NCI-H146 (cell line): Measurements from ENCODE around the gene SGCE.

ENCODE experiments used
- DNase-seq: peaks from one replicate; lab custom pipeline; 2025; lab: John Stamatoyannopoulos, UW

SGCE gene

DNA sequence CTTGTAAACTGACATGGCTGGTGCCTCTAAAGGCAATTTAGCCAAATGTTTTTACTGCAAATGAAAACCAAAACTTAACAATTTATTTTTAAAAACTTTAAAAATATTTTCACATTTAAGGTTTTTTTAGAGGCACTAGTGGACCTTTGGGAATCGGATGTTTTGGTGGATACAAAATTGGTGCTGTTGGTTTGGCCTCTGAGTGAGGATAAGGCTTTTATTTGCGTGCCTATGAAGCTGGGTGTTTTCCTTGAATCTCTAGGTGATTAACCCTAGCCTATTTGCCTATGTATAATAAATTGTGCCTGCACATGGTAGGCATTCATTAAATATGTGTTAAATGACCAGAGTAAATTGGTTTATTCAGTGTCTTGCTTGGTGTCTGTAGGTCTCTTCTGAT lies 2.9 kb upstream of the SGCE start:
- no peak for DNase-seq

DNA sequence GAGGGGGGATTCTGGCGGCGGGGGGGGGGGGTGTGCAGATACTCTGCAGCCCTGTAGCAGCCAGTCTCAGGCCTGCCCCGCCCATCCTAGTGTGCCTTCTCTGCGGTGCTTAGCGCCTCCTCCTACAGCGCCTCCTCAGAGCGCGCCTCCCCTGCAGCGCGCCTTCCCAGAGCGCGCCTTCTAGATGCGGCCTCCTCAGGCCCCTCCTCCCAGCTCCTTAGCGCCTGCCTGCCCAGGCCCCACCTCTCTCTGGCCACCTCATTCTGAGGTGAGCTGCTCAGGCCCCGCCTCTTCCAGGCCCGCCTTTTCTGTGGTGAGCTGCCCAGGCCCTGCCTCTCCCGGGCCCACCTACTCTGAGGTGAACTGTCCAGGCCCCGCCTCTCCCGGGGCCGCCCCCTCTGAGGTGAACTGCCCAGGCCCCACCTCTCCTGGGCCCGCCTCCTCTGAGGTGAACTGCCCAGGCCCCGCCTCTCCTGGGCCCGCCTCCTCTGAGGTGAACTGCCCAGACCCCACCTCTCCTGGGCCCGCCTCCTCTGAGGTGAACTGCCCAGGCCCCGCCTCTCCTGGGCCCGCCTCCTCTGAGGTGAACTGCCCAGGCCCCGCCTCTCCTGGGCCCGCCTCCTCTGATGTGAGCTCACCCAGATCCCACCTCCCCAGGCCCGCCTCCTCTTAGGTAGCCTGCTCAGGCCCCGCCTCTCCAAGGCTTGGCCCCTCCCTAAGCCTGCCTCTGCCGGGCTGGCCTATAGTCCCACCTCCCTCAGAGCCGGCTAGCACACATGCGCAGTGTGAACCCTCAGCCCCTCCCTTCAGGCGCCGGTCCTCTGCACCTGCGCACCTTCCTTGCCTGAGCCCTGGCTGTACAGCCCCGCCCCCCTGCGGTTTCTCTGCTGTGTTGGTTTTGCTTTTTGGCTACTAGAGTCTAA lies 2.1 kb upstream of the SGCE start:
- peak; percentile 98 for DNase-seq

DNA sequence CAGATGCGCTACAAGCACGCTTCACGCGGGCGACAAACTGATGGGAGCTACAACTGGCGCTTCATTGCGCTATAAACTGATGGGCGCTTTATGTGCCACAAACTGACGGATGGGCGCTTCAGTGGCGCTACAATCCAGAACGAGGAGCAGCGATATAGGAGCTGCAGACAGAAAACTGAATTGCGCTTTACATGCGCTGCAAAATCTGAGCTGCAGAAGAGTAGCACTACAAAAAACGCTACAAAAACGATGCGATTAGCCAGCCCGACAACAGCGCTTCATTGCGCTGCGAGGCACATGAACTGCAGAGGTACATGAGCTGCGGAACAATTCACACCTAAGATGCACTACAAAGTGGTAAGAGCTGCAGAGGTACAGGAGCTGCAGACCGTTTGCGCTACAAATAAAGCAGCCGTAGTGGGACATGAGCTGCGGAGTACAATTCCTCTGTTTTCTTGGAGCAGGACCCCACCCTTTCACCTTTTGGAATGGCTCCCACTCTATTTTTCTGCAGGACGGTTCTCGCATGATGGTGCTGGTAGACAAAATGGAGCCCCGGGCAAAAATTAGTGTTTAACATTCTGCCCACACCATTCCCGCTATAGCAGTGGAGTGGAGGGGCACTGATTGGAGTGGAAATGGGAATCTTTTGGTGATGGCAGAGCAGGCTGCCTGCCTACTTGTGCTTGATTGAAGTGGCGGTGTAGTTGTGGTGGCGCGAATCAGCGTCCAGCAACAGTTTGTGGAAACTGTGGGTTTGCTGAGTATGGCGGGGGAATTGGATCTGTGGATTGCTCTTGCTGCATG lies 1.2 kb upstream of the SGCE start:
- peak; percentile 69 for DNase-seq

DNA sequence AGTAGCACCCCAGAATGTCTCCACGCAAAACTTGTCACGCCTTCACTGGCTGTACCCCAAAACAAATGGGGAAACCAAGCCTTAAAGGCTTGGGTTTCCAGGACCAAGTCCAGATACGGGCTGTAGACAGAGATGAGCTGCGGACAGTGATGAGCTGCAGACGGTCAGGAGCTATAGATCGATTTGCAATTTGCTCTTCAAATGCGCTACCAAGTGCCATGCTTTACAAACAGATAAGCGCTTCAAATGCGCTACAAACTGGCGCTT lies 658 bp upstream of the SGCE start:
- DNase-seq, result no peak

DNA sequence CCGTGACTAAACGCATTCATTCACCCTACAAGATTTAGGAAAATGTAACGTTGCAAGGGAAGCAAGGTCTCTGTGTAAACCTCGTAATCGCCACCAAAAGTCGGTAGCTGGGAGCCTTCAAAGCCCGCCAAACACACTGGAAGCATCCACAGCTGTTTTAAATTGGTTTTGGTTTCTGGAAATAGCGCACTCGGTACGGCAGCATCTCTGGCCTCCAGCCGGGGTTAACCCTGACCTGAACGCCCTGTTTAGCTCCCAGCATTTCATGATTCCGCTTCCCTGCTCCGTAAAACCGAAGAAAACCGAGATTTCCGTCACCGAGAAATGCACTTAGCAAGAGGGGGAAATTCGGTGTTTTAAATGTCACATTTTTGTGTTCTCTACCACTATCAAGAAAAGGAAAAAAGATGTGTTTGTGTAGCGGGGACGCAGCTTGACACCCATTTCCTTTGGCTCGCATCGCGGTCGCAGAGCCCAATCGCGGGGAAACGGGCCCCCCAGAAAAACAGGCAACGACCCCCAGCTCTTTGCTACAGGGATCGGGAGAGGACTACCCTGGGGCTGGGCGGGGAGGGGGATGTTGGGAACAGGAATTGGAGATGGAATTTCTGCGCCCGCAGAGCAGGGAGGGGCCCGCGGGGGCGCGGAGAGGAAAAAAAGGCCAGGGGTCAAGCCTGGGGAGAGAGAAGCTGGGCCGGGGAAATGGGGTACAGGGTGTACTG lies 646 bp downstream of the SGCE start:
- peak; percentile 38 for DNase-seq

DNA sequence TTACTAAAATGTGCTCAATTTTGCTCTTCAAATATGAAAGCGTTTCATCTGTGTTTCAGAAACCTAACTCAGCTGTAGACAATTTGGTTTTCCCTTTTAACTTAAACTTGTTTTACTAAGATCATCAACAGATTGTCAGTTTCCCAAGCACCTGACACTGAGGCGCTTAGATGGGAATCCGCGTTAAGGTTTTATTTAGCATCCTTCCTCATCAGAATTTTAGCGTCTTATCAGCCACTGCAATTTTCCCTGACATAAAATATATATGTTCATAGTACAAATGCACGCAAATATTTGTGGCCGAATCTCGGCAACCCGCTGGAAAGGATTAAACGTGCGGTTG lies 1.2 kb downstream of the SGCE start:
- DNase-seq, result no peak

DNA sequence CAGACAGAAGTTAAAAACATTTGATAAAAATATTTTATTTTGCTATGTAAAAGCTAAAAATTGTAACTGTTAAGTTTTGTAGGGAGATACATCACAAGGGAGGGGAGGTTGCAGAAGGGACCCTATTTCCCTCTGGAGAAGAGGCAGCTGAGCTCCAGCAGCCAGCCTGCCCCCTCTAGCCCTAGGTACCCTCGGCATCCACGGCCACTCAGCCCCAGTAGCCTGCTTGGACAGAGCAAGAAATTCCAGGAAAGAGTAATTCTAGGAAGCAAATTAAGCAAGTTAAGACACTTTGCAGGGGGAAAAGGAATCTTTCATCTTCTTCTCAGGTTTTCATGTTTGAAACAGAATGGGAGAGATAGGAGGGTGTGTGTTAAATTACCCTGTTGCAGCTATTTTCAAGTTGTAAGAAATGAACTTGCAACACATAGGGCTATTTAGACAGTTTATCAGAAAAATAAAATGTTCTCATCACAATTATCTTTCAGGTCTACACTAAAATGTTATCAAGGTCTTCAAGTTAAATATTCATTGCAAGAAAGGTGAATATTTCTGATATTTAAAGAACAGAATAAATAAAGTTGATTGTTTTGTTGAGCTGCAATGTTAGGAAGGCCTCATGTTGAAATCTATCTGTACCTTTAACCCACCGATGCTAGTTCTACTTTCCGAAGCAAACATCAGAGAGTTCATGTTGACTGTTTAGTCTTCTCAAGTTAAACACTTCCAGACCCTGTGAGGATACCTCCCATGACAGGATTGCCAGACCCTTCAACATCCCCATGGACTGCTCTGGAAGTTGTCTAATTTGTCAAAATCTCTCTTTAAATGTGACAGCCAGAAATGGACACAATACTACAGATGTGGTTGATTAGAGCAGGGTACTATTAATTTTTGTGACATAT lies 5.5 kb downstream of the SGCE start:
- DNase-seq, result no peak

DNA sequence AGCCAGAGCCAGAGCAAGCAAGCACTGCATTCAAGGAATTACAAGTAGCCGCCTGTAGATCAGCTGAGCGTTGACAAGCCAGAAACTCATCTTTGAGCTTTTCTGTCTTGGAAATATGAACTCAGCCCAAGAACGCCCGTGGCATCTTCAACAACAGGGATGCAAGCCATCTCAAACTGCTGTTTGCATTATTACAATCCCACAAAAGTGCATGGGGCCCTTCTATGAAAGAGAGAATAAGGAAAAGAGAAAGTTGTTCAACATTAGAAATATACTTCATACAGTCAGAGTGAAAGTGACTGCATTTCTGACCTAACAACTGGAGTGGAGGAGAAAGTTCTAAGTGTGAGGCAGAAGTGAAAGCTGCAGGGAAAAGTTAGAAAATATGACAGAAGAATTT lies 6.5 kb downstream of the SGCE start:
- DNase-seq, result no peak

DNA sequence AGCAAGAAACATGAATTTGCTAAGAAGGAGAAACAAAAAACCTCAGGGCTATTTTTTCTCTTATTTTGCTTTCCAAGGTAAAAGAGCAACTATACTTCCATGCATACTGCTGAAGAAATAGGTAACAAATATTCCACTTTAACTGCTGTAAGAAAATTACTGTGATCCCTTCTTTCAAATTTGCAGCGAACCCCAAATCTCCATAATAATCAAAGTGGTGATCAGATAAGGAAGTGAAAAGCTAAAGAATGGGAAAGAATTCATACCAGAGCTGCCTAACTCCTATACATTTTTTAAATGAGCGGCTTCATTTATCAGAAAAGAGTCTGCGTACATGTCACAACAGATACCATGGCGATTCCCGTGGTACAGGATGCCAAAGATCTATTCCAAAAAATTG lies 7.2 kb downstream of the SGCE start:
- DNase-seq, result no peak

DNA sequence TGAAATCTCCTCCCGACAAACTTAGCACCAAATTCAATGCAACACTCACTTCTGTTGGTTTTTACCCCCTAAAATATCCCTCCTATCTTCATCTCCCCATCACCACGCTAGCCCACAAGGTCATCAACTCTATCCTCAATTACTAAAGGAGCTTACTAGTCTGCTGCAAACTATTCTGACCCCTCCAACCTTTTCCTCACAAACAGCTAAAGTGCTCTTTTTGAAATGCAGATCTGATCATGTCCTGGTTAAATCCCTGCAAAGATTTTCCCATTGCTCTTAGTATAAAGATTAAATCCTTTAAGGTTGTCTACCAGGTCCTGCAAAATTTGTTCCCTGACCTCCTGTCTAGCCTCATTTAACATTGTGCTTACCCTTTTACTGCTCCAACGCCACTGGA lies 8.6 kb downstream of the SGCE start:
- no peak for DNase-seq

DNA sequence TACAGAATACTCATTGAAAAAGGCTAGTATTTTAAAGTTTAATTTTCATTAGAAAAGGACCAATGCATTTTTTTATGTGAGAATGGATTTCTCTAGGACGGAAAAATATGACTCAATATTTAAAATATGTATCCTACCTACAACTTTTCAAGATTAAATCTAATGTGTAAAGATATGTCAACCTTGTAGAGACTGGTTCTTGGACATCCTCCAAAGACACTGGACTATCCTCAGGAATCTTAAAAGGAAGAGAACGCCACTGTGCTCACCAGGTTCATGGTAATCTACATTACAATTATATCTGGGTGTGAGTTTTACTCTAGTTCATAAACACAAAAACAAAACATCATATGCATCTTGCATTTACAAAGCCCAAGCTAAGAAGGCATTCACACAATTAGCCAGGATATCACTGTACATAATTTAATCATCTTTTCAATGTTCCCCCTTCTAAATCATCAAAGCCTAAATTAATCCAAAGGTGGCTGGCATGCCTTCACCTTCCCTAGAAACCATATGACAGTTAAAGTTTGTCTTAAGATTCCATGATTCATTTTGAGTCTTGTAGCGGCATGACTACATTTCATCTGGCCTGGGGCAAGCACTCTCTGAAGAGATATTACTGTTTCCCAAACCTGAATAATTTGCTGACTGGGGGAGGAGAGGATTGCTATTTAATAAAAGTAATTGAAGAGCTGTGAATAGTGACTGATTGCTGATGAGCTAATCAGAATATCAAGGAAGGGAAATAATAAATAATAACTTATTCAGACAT lies 12.0 kb downstream of the SGCE start:
- no peak for DNase-seq

DNA sequence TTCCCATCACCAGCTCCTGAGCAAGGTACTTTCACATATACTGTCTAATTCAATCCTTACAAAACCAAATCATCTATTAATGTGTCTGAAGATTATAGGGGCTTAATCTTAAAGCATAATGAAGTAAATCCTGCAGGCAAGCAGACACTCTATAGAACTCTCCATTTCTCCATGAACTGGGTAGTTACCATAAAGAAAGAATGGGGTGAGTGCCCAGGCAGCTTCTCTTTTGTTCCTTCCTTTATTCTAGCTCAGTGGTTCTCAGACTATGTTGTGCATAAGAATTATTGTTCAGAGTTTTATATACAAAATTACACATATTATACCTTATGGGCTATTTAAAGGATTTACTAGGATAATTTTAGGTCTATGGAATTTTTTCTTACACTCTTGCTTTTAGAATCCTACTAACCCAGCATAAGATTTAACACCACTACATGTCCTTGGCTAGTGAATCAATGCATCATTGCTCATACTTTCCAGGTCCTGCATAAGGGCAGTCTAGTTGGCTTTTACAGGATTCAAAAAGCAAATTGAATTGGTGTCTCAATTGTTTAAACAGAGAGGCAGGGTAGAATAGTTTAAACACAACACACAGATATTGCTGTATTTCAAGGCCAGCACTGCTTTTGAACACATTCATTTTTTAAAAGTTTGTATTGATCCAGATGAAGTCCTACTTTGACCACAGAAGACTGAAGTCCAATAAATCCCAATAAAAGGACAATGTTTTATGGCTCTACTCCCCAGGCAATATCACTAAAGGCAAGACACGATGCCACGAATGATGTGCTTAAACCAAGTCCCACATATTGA lies 12.9 kb downstream of the SGCE start:
- no peak for DNase-seq

DNA sequence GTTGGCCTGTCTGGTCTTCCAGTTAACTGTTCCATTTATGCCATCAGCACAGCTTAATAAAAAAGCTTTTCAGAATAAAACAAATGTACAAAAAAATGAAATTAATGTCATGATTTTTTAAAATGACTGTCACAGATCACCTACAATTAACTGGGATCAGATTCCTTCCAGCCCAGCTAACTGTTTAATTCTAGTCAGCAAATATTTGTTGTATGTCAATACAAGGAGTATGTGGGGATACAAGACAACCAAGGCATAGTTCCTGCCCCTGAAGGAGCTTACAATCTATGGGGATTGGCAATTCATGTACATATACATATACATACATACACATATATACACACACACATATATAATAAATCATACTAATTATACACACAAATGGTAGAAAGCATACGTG lies 16.5 kb downstream of the SGCE start:
- no peak for DNase-seq

DNA sequence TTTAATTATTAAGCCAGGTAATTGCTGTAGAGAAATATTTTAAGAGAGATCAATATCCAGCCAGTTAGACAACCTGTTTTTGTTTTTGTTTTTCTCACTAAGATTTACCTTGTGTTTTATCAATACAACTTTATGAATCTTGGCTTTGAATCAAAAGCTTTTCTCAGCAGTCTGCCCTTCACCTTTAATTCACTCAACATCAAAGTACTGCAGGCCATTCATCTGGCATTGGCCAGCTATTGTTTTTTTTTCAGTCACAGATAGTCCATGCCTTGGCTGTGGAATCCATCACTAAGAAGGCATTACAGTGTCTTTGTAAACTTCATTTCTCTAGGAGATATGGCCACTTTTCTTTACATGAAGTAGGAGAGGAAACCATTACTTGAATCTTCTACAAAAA lies 20.2 kb downstream of the SGCE start:
- no peak for DNase-seq

DNA sequence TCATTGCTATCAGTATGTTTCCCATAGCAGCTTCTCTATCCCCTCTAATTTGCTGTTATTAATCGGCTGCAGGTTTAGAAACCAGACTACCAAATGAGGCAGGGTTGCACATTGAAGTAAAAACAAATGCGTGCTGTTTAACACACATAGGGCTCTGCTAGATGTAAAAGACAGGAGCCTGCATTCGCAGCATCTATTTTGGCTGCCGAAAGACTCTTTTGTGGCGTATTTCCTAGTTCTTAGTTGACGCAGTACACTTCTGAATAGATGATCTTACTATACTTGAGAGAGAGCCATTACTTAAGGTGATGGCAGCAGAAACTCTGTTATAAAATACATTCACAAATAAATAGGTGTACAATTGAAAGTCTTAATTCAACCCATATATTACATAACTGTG lies 21.4 kb downstream of the SGCE start:
- DNase-seq, result no peak

DNA sequence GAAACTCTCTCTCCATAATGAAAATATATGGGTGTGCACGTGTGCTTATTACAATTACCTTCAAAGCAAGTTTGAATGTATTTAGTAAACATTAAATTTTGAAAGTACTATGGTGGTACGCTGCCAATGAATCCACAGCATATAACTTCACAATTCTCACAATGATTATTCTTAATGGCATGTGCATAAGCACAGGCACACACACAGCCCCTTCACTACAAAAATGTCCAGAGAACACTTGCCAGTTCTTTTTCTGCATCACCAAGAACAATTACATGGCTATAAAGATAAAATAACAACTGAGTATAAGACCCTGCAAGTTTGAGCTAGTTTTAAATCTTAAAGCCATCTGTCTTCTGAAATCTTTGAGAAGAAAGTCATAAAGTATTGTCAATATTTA lies 22.2 kb downstream of the SGCE start:
- no peak for DNase-seq

DNA sequence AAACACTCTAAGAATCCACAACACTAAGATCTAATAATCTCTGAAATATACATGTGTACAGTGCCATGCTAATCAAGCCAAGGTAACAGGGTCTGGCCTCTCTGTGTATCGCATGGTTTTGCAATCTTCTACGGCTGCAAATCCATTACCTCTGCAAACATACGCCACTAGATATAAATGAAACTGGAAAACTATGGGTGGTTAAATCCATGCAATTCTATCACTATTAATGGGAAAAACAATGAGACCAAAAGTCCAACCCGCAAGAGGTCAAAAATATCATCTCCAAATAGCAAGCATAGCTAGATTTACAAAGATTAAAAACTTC lies 23.0 kb downstream of the SGCE start:
- DNase-seq, result no peak

DNA sequence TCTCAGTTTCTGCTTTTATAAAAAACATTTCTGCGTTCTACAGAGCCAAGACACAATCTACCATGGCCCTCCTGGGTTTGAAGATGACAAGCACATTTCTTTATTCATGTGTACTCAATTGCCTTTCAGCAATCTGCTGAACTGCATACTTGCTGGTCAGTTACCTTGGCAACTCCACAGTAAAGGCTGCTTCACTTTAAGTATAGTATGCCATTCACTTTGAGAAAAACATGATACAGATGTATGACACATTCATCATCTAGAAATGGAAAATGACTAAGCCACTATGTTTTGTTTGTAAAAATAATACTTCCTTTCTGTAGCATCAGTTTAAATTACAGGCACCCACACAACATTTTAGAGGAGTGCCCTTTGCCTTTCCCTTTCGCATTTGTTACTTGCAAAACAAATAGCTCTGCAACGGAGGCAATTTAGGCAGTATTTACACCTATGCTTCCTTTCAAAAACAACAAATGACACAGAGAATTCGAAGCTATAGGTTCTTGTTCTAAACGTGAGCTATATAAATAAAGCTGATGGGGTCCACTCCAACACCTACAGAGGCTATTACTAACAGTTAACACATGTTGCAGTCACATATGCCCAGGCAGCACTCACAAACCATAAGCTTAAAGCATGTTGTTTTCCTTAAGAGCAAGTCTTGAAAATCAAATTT lies 23.5 kb downstream of the SGCE start:
- peak; percentile 20 for DNase-seq

DNA sequence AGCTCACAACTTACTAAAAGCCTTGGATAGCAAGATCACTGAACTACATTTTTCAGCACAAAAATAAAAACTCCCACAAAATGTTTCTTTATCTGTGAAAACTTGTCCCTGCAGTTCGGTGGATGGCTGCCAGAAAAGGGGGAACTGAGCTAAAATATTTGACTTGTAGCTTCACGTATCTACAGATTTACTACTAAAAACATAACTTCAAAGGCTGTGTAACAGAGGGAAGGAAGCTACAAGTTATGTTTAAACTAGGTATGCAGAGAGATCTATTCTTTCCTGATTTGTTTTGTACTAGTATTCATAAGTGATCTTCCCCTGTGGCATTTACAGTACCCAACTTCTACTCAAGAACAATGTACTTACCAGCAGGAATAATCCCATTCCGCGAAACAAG lies 25.1 kb downstream of the SGCE start:
- DNase-seq, result no peak

DNA sequence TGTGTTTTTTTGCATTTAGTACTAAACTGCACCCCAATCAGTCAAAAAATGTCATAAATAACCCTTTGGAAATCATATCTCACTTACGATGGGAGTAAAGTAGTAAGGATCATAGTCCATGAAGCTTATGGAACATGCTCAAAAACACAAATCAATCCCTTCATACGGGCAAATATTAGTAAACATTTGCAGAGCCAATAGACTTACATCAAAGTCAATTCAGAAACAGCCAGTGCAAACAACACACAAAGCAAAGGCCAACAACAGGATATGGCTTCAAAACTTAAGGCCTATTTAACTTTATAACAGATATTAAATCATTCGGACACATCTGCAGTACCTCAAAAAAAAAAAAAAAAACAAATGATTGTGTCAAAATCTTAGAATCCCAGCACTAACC lies 32.1 kb downstream of the SGCE start:
- DNase-seq, result peak; percentile 2
